Adrenal gland (tissue), 12 donors: ENCODE data around the gene CDCA4. TPM values are rescaled to one million over a fixed set of nuclear protein-coding genes. Genes with fewer than 3 reads are reported as not detected.

Experiments
- DNase-seq, 7 donors: peaks; one replicate each; pipeline ENCODE4 v3.0.0-alpha.2; 2019 to 2020
- H3K27ac ChIP-seq, 5 donors: fragments of 200-600 bp; sonication (generic) in 4 of 5; 1 replicate in 3 of 5; 2 replicates in 2 of 5; pipeline versions ENCODE4 v1.5.1 to v1.8.0; 2016 to 2020; ENCODE audit warnings: mild to moderate bottlenecking in 1 of 5
- H3K27me3 ChIP-seq: fragments of 200-600 bp; 2 replicates; pipeline ENCODE4 v1.8.0; 2021
- H3K36me3 ChIP-seq, 2 donors: fragments of 200-600 bp; replicated peaks in 1 of 2; 1 replicate in 1 of 2; 2 replicates in 1 of 2; pipeline versions ENCODE4 v1.5.1 to v1.8.0; 2018 to 2022
- H3K4me1 ChIP-seq, 2 donors: fragments of 200-600 bp; replicated peaks in 1 of 2; 1 replicate in 1 of 2; 2 replicates in 1 of 2; pipeline versions ENCODE4 v1.5.1 to v1.8.0; 2018 to 2021
- H3K4me3 ChIP-seq, 4 donors: fragments of 200-600 bp; sonication (generic) in 3 of 4; one replicate each; pipeline ENCODE4 v1.5.1; 2016 to 2018
- H3K9me3 ChIP-seq, 3 donors: fragments of 200-600 bp; sonication (generic) in 1 of 3; replicated peaks in 1 of 3; 1 replicate in 2 of 3; 2 replicates in 1 of 3; pipeline versions ENCODE4 v1.5.1 to v1.8.0; 2016 to 2021
- POLR2A ChIP-seq, 2 donors: fragments of 450-650 bp; IDR thresholded peaks; one replicate each; pipeline ENCODE4 v1.6.1; 2017; ENCODE audit warnings: antibody characterized with exemption in 2 of 2, mild to moderate bottlenecking in 2 of 2, moderate library complexity in 1 of 2
- WGBS, 4 donors: extraction: QIAGEN DNeasy Blood & Tissue Kit in 2 of 4; methylation state at CpG; one replicate each; pipeline versions ENCODE4 v1.1.5 to v1.1.7; 2013 to 2017; 5-methylcytosine and 5-hydroxymethylcytosine counted together
- intact Hi-C, 2 donors: fragments of 100-400 bp; cut with DNase I; formaldehyde crosslinking; loops; one replicate each; pipeline versions ENCODE4 v1.14.1 to v1.15.0; 2022 to 2023
- polyA plus RNA-seq, 3 donors: library from polyadenylated mRNA; stranded (reverse); fragments of 200-250 nt in 2 of 3; fragments of 350-450 nt in 1 of 3; fragmentation: Illumina TruSeq in 1 of 3; extraction: RNeasy Lipid Tissue Mini Kit (QIAGEN cat#74804) in 1 of 3; gene quantifications; one replicate each; pipeline ENCODE4 v1.2.3, GENCODE V29; 2013 to 2014
- total RNA-seq, 9 donors: library from RNA; depleted of rRNA in 4 of 9; stranded (reverse); fragments of >200 nt in 4 of 9; fragments of 120-200 nt in 1 of 9; fragmentation: NEBNext Ultra II Directional in 1 of 9; extraction: Animal tissue kit (Norgen Biotek cat#: 25700) in 1 of 9; gene quantifications; one replicate each; pipeline versions ENCODE4 v1.1.0 to v1.2.4, GENCODE V29; 2013 to 2023
- TF ChIP-seq, protein P1 (sequence below), 6 experiments: fragments of 450-650 bp in 4 of 6; fragments of 200-600 bp in 2 of 6; sonication (generic) in 1 of 6; IDR thresholded peaks; 1 replicate in 5 of 6; 2 replicates in 1 of 6; pipeline versions ENCODE4 v1.5.1 to v1.8.0; 2016 to 2021; ENCODE audit warnings: antibody characterized with exemption in 6 of 6, mild to moderate bottlenecking in 2 of 6, moderate library complexity in 1 of 6
- donor health status: healthy with polysubstance abuse.
- donor health status: Bipolar disorder and iron deficiency.
- donor health status: DM: yes; HTN: yes; CAD: no.
- donor health status: DM: no; HTN: no; CAD: no.
- donor health status: DM: no; HTN: no; CAD: no.
- donor health status: DM: yes; HTN: yes; CAD: no.

CDCA4 gene
- total and polyA plus RNA-seq, 12 donors, result 0.66 to 10.5 (median 4.1) TPM

DNA sequence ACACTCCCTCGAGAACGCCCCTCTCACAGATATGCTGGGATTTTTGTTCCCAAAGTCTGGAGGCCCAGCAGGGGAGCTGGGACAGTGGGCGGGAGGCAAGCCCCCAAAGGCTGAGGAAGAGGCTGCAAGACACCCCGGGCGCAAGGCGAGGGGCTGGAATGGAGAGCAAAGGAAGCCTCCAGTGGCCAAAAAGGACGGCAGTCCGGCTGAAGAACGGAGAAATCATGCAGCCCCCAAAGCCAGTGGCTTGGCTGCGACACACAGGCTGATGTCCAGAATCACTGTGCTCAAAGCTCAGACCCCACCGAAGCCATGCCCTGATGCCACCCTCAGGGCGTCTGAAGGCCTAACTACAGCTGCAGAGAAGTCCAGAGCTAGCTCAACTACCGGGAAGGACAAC, 24.4 kb downstream of the CDCA4 start:
- no peak overlapping the region for H3K27ac ChIP-seq
- intact Hi-C loops, result no loop called here
- DNase-seq, result no peak
- WGBS, 4 donors, result 91 to 96% (median 94%) methylated on average over 10 to 13 of the region's 13 CpGs
- no peaks in the 10 kb centered on the region for H3K27me3 ChIP-seq
- H3K9me3 ChIP-seq, result peaks cover 0 to 6% (median 0%) of the 10 kb centered on the region in 3 donors
- H3K4me3 ChIP-seq, result no peak overlapping the region
- H3K4me1 ChIP-seq, result no peaks in the 10 kb centered on the region
- peaks cover 0 to 20% of the 10 kb centered on the region in 2 donors for H3K36me3 ChIP-seq
- no peak for TF ChIP-seq POLR2A (IDR thresholded peaks at IDR 0.05)
- TF ChIP-seq, protein P1, sequence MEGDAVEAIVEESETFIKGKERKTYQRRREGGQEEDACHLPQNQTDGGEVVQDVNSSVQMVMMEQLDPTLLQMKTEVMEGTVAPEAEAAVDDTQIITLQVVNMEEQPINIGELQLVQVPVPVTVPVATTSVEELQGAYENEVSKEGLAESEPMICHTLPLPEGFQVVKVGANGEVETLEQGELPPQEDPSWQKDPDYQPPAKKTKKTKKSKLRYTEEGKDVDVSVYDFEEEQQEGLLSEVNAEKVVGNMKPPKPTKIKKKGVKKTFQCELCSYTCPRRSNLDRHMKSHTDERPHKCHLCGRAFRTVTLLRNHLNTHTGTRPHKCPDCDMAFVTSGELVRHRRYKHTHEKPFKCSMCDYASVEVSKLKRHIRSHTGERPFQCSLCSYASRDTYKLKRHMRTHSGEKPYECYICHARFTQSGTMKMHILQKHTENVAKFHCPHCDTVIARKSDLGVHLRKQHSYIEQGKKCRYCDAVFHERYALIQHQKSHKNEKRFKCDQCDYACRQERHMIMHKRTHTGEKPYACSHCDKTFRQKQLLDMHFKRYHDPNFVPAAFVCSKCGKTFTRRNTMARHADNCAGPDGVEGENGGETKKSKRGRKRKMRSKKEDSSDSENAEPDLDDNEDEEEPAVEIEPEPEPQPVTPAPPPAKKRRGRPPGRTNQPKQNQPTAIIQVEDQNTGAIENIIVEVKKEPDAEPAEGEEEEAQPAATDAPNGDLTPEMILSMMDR (IDR thresholded peaks at IDR 0.05), result no peak

DNA sequence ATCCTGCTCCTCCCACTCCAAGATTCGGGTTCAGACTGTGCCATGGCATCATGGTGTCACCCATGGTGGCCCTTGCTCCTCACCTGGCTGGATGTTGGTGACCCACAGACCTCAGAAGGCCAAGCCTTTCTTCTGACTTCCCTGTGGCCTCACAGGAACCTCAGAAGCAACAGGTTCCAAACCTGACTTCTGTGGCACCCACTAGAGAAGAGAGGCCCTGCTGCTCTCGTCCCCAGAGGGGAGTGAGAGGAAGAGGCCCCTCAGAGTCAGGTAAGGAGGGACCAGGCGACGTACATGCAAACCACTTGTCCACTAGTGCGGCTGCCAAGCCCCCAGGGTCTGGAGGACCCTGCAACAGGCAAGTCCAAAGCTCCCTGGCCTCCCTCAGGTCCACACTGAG, 24.9 kb downstream of the CDCA4 start:
- WGBS, 4 donors, result 88 to 96% (median 92%) methylated on average over 4 to 5 of the region's 5 CpGs
- H3K9me3 ChIP-seq, result peaks cover 0 to 6% (median 0%) of the 10 kb centered on the region in 3 donors
- H3K36me3 ChIP-seq, result peaks cover 0 to 20% of the 10 kb centered on the region in 2 donors
- no peaks in the 10 kb centered on the region for H3K4me1 ChIP-seq
- intact Hi-C loops, result no loop called here
- TF ChIP-seq, protein P1 (IDR thresholded peaks at IDR 0.05), result no peak
- TF ChIP-seq POLR2A (IDR thresholded peaks at IDR 0.05), result no peak
- no peak for DNase-seq
- H3K27me3 ChIP-seq, result no peaks in the 10 kb centered on the region
- no peak overlapping the region for H3K27ac ChIP-seq
- no peak overlapping the region for H3K4me3 ChIP-seq

DNA sequence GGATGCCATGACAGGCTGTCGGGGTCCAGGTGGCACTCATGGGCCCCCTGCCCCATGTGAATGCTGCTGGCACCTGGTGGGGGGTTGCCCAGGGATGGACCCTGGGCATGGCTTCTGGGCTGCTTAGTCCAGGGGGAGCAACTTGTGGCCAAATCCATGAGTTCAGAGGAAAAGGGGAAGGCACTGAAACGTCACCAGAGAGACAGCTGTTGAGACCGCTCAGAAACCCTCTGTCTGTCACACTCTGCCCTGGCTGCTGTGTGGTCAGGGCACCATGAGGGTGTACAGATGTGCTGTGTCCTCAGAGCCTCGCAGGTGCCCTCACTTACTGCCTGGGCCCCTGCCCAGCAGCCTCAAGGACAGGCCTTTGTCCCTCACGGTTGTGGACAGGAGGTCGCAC, 25.9 kb downstream of the CDCA4 start:
- intact Hi-C loops, result no loop called here
- Histone ChIP-seq H3K27me3 (no peaks in the 10 kb centered on the region), H3K4me3 (no peak overlapping the region), H3K4me1 (no peaks in the 10 kb centered on the region), H3K9me3 (peaks cover 0 to 6% (median 0%) of the 10 kb centered on the region in 3 donors), H3K27ac (no peak overlapping the region), H3K36me3 (peaks cover 0 to 20% of the 10 kb centered on the region in 2 donors)
- TF ChIP-seq, protein P1 (IDR thresholded peaks at IDR 0.05), result no peak
- no peak for TF ChIP-seq POLR2A (IDR thresholded peaks at IDR 0.05)
- 67 to 92% (median 82%) methylated on average over 1 to 6 of the region's 6 CpGs for WGBS, 4 donors
- no peak for DNase-seq

DNA sequence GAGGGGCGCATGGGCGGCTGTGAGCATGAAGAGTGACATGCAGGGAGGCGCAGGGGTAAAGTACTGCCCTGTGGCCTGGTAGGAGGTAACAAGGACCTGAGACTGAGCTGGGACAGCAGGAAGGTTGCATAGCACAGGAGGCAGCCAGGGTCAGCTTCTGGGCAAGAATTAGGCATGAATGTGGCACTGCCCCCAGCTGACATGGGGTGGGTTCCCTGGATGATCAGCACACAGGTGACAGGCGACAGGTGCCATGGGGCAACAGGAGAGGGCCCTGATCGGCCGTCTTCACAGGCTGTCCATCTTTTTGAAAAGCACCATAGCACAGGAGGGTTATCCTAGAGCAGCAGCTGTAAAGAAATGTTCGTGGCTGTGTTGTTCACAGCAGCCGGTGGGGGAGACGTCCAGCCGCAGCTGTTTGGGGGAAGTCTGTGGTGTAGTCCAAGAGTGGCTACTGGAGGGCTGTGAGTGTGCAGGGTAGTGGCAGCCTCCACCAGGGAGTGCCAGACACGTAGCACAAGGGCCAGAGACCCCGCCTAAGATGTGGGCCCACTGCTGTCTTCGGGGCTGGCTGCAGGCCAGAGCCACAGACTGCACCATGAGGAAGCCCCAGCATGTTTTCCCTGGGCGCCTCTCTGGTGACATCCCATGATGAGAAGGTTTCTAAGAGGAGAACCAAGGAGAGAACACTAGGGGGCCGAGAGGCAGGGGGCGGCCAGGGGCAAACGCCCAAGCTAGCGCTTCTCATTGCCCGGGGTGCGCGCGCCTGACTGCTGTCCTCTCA, 26.9 kb downstream of the CDCA4 start:
- Histone ChIP-seq H3K4me1 (no peaks in the 10 kb centered on the region), H3K4me3 (no peak overlapping the region), H3K9me3 (no peaks in the 10 kb centered on the region), H3K27me3 (no peaks in the 10 kb centered on the region), H3K36me3 (peaks cover 0 to 20% of the 10 kb centered on the region in 2 donors), H3K27ac (no peak overlapping the region)
- intact Hi-C loops, result no loop called here
- DNase-seq, result no peak
- WGBS, 4 donors, result 84 to 89% (median 87%) methylated on average over 18 to 22 of the region's 22 CpGs
- TF ChIP-seq, protein P1 (IDR thresholded peaks at IDR 0.05), result no peak
- no peak for TF ChIP-seq POLR2A (IDR thresholded peaks at IDR 0.05)
